H1 (cell line): ENCODE results near the gene ABCC2. TPM values are rescaled to one million over a fixed set of nuclear protein-coding genes. Genes with fewer than 3 reads are reported as not detected.

ENCODE experiments used
- RNF2 ChIP-seq: fragments of 200-900, 300-1000 bp; sonication (generic); IDR thresholded peaks from 2 replicates; pipeline ENCODE4 v1.7.1; 2016; ENCODE audit warnings: borderline replicate concordance, low read depth, mild to moderate bottlenecking, antibody characterized with exemption, low read length; ENCODE audit not compliant: poor library complexity, severe bottlenecking; ENCODE audit errors: missing control alignments
- polyA plus RNA-seq, 7 experiments: library from polyadenylated mRNA; depleted of rRNA in 3 of 7; stranded (reverse) in 5 of 7; unstranded in 2 of 7; fragments of >200 nt in 5 of 7; fragments of 200-250 nt in 2 of 7; gene quantifications; 1 replicate in 5 of 7; 2 replicates in 1 of 7; 4 replicates in 1 of 7; pipeline versions ENCODE4 v1.2.1 to v1.2.3, GENCODE V29; 2011 to 2013; ENCODE audit warnings: missing spikeins in 2 of 7, mixed read lengths in 2 of 7
- total RNA-seq: library from RNA; stranded (reverse); fragmentation: NEBNext Ultra II Directional; extraction: Animal tissue kit (Norgen Biotek cat#: 25700); gene quantifications from 2 replicates; pipeline ENCODE4 v1.2.1, GENCODE V29; 2021

The ABCC2 gene
- total and polyA plus RNA-seq, 2 of the 8 experiments (the other 6 are each of a cell fraction or from before 2014, with no cell fraction given): 0.74 to 1.1 TPM

GRCh38 chr10:99888622-99889021 is 106.2 kb downstream of the ABCC2 start (continued):
- TF ChIP-seq RNF2: no peak
